HCT116 (cell line): Measurements from ENCODE around the gene MLLT3. TPM values are rescaled to one million over a fixed set of nuclear protein-coding genes. Genes with fewer than 3 reads are reported as not detected.
A peak's percentile ranks its signal among the peaks of the same experiment; 100 is the strongest.

Experiments
- ATAC-seq: fragments of 200-7000 bp; cut with Tn5 transposase; 2 replicates; pipeline ENCODE4 v1.9.1; 2020; ENCODE audit warnings: mild to moderate bottlenecking, moderate library complexity
- Bru-seq: library from RNA; stranded (reverse); fragments of 400-500 nt; gene quantifications from one replicate; lab custom pipeline; 2021; lab: Mats Ljungman, UMichigan
- BruChase-seq, 2 experiments: library from RNA; stranded (reverse); fragments of 400-500 nt; gene quantifications; one replicate each; lab custom pipeline; 2021; lab: Mats Ljungman, UMichigan
- BruUV-seq: library from RNA; stranded (reverse); fragments of 400-500 nt; replicated peaks from 2 replicates; lab custom pipeline; 2021; lab: Mats Ljungman, UMichigan
- CTCF ChIA-PET: fragments of 300-600 bp; sonication (Branson Sonifier 250); formaldehyde crosslinking; loops from one replicate; lab custom pipeline; 2021; ENCODE audit warnings: antibody characterized with exemption; lab: Charles Lee
- POLR2A ChIA-PET: fragments of 300-600, 350-600 bp; sonication (Branson Sonifier 250); formaldehyde crosslinking; loops from one replicate; lab custom pipeline; 2021; ENCODE audit warnings: antibody characterized with exemption; lab: Charles Lee
- RAD21 ChIA-PET, 2 experiments: fragments of 300-600 bp; sonication (Branson Sonifier 250); formaldehyde crosslinking; loops; one replicate each; lab custom pipeline; 2023; ENCODE audit warnings: low total read pairs in 2 of 2; ENCODE audit not compliant: uncharacterized antibody in 2 of 2, unreplicated experiment in 2 of 2, low non-redundant PET in 1 of 2; lab: Charles Lee
- DNase-seq: peaks from one replicate; pipeline ENCODE4 v3.0.0-alpha.2; 2010; ENCODE audit warnings: low read depth, low spot score
- H2AFZ ChIP-seq: fragments of 200-600 bp; shearing (Covaris generic), sonication (generic); 2 replicates; pipeline ENCODE4 v1.6.1; 2017; ENCODE audit warnings: low read depth, mixed run types, mixed read lengths, antibody characterized with exemption, low read length; ENCODE audit not compliant: poor library complexity, severe bottlenecking
- H3K27ac ChIP-seq: 2 replicates; pipeline ENCODE4 v1.5.1; 2012; ENCODE audit warnings: low read depth, low read length
- H3K27me3 ChIP-seq: fragments of 200-600 bp; sonication (generic); 2 replicates; pipeline ENCODE4 v1.6.1; 2016; ENCODE audit warnings: mixed run types, low read length, mixed read lengths; ENCODE audit not compliant: insufficient read depth
- H3K36me3 ChIP-seq, 2 experiments: fragments of 200-500 bp in 1 of 2; fragments of 200-600 bp in 1 of 2; sonication (Bioruptor generic) in 1 of 2; sonication (generic) in 1 of 2; 2 replicates each; pipeline versions ENCODE4 v1.5.1 to v1.6.1; 2014 to 2016; ENCODE audit warnings: low read length in 2 of 2, inconsistent platforms in 1 of 2, mixed read lengths in 1 of 2, mixed run types in 1 of 2; ENCODE audit not compliant: insufficient read depth in 2 of 2, control insufficient read depth in 1 of 2
- H3K4me1 ChIP-seq, 2 experiments: fragments of 200-600 bp in 1 of 2; sonication (generic) in 1 of 2; 2 replicates each; pipeline versions ENCODE4 v1.5.1 to v1.6.1; 2012 to 2017; ENCODE audit warnings: low read length in 2 of 2, inconsistent platforms in 1 of 2, mild to moderate bottlenecking in 1 of 2, mixed read lengths in 1 of 2, mixed run types in 1 of 2, moderate library complexity in 1 of 2; ENCODE audit not compliant: insufficient read depth in 2 of 2, control insufficient read depth in 1 of 2
- H3K4me2 ChIP-seq: fragments of 200-600 bp; sonication (generic); 2 replicates; pipeline ENCODE4 v1.6.1; 2017; ENCODE audit warnings: mixed run types, low read length, mixed read lengths
- H3K4me3 ChIP-seq, 2 experiments: fragments of 200-600 bp in 1 of 2; sonication (generic) in 1 of 2; replicated peaks in 1 of 2; 2 replicates each; pipeline ENCODE4 v1.5.1; 2011 to 2016; ENCODE audit warnings: low read length in 2 of 2, control low read depth in 1 of 2, low read depth in 1 of 2, mild to moderate bottlenecking in 1 of 2, mixed read lengths in 1 of 2, mixed run types in 1 of 2
- H3K79me2 ChIP-seq: fragments of 200-600 bp; sonication (generic); 2 replicates; pipeline ENCODE4 v1.6.1; 2017; ENCODE audit warnings: mild to moderate bottlenecking, mixed run types, low read length, moderate library complexity, mixed read lengths; ENCODE audit not compliant: insufficient read depth
- H3K9ac ChIP-seq: fragments of 200-600 bp; sonication (generic); 2 replicates; pipeline ENCODE4 v1.6.1; 2016; ENCODE audit warnings: low read length, mixed read lengths
- H3K9me2 ChIP-seq: fragments of 200-600 bp; sonication (generic), shearing (Covaris generic); 2 replicates; pipeline ENCODE4 v1.6.1; 2017; ENCODE audit warnings: mixed run types, mild to moderate bottlenecking, moderate library complexity; ENCODE audit not compliant: insufficient read depth
- H3K9me3 ChIP-seq, 2 experiments: fragments of 200-500 bp in 1 of 2; fragments of 200-600 bp in 1 of 2; sonication (Bioruptor generic) in 1 of 2; sonication (generic) in 1 of 2; 2 replicates each; pipeline ENCODE4 v1.6.1; 2014 to 2017; ENCODE audit warnings: low read length in 2 of 2, mixed read lengths in 2 of 2, inconsistent platforms in 1 of 2, low read depth in 1 of 2, mild to moderate bottlenecking in 1 of 2, mixed run types in 1 of 2, moderate library complexity in 1 of 2; ENCODE audit not compliant: control insufficient read depth in 1 of 2, insufficient read depth in 1 of 2
- H4K20me1 ChIP-seq: fragments of 200-600 bp; sonication (generic), shearing (Covaris generic); 2 replicates; pipeline ENCODE4 v1.6.1; 2017; ENCODE audit warnings: mixed run types, mild to moderate bottlenecking, moderate library complexity; ENCODE audit not compliant: insufficient read depth
- EGR1 ChIP-seq: IDR thresholded peaks from 2 replicates; pipeline ENCODE4 v1.6.1; 2012; ENCODE audit warnings: low read depth
- JUND ChIP-seq: IDR thresholded peaks from 2 replicates; pipeline ENCODE4 v1.6.1; 2012
- MAX ChIP-seq: IDR thresholded peaks from 2 replicates; pipeline ENCODE4 v1.6.1; 2012
- POLR2A ChIP-seq: IDR thresholded peaks from 2 replicates; pipeline ENCODE4 v1.7.0; 2011; ENCODE audit warnings: borderline replicate concordance; ENCODE audit not compliant: insufficient read depth, insufficient read length; ENCODE audit errors: extremely low read depth
- SP1 ChIP-seq: IDR thresholded peaks from 2 replicates; pipeline ENCODE4 v1.6.1; 2012; ENCODE audit warnings: low read depth
- TCF7L2 ChIP-seq: IDR thresholded peaks from 2 replicates; pipeline ENCODE4 v1.7.0; 2011; ENCODE audit warnings: borderline replicate concordance, inconsistent platforms; ENCODE audit not compliant: insufficient read depth, insufficient read length; ENCODE audit errors: extremely low read depth
- ZNF274 ChIP-seq: fragments of 200-500 bp; sonication (Bioruptor generic); IDR thresholded peaks from 2 replicates; pipeline ENCODE4 v1.6.1; 2014; ENCODE audit warnings: mild to moderate bottlenecking, low read depth, low read length, inconsistent platforms
- intact Hi-C: fragments of 100-400 bp; cut with micrococcal nuclease; formaldehyde crosslinking; loops from 2 replicates; pipeline ENCODE4 v1.10.0; 2022
- long read RNA-seq: library from polyadenylated mRNA; unstranded; transcript quantifications from one replicate; pipeline ENCODE4 v2.0.0, GENCODE V29; 2021; ENCODE audit not compliant: unreplicated experiment
- polyA plus RNA-seq: library from polyadenylated mRNA; unstranded; fragments of >200 nt; gene quantifications from 2 replicates; pipeline ENCODE4 v1.2.1, GENCODE V29; 2012; ENCODE audit warnings: missing spikeins
- total RNA-seq: library from RNA; stranded (reverse); gene quantifications from one replicate; pipeline ENCODE4 v1.2.1, GENCODE V29; 2021; ENCODE audit not compliant: unreplicated experiment

Gene MLLT3
- total RNA-seq (4.3 TPM), Bru-seq, nascent RNA (percentile 41 among the genes with signal in this experiment), BruChase-seq, experiment 1, labeled RNA remaining after a 6-hour chase (percentile 25 among the genes with signal in this experiment), BruChase-seq, experiment 2, labeled RNA remaining after a 2-hour chase (percentile 37 among the genes with signal in this experiment)
- polyA plus RNA-seq = 2.4 and 3.5 TPM in 2 replicates
- long read RNA-seq, full-length matches to known transcripts = 1 of 3 reads
- long read RNA-seq, partial matches to known transcripts = 2 of 3 reads
- long read RNA-seq, other reads (novel, unspliced or antisense) = 0 of 3 reads

DNA sequence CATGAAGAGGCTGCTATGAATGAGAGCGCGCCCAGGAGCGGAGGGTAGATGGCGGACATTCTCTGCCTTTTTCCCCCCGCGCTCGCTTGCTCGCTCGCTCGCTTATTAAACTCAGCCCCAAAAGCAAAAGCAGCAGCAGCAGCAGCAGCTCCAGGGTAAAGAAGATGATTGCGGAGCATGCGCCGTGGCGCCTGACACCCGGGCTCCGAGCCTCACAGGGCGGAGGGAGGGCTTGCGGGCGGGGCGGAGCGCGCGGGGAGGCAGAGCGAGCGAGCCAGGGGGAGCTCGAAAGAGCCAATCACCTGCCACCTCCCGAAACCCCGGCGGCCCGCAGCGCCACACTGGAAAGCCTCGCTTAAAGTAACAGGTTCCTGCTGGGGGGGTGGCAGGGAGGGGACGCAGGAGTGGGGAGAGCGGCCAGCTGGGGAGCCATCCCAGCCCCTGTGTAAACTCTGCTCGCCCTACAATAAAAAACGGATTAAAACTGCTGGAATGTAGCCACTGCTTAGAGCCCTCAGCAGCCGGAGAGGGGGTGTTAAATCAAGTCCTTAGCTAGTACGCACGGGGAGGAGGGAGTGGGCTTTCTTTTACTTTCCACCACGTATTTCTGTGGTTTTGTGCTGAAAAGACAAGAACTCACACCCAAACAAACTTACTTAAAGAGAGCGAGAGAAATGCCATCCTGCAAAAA is at the start of gene MLLT3:
Gene MLLT3, minus strand, starts transcription at position 170 of the 691 bp plus-strand sequence.
- DNase-seq (peak; percentile 84), ATAC-seq (peak; percentile 88)
- BruUV-seq = no TSS peak
- Histone ChIP-seq H3K9ac (peak within 1 kb of the TSS; percentile 44), H3K9me3 (no peaks in the 10 kb centered on the region), H3K27ac (peak within 1 kb of the TSS; percentile 66), H3K4me1 (peaks cover 0 to 23% of the 10 kb centered on the region in 2 experiments; a peak in 2 of 4 replicates), H3K4me2 (peak within 1 kb of the TSS; percentile 95), H3K79me2 (no peaks in the 10 kb centered on the region), H4K20me1 (no peaks in the 10 kb centered on the region), H3K36me3 (no peaks in the 10 kb centered on the region), H2AFZ (peak within 1 kb of the TSS; percentile 86), H3K4me3 (peak within 1 kb of the TSS; percentile 52 to 75), H3K9me2 (no peaks in the 10 kb centered on the region), H3K27me3 (peaks cover 10% of the 10 kb centered on the region; the same call in 1 of the 2 replicates)
- TF ChIP-seq MAX = 0 out of 2 replicates have a peak, but pooled peaks have one; percentile 42
- peak; percentile 24 for TF ChIP-seq POLR2A
- TF ChIP-seq TCF7L2 = peak; percentile 15
- no peak for TF ChIP-seq SP1
- no peak for TF ChIP-seq JUND
- no peak for TF ChIP-seq ZNF274
- TF ChIP-seq EGR1 = no peak
- ChIA-PET POLR2A (interaction anchor here (0.7 to 1.5 kb wide), 5 partner anchors 18 to 262 kb away, joined by 3 to 5 read pairs (median 3); partner anchors contain the start of gene FOCAD), RAD21 (interaction anchor here (0.6 to 1.6 kb wide), 3 partner anchors 58 to 319 kb away, joined by 3 to 6 read pairs (median 4); no protein-coding TSS in a partner anchor), CTCF (interaction anchor here (1.0 to 5.4 kb wide), 6 partner anchors 10 to 488 kb away, joined by 3 to 32 read pairs (median 6); no protein-coding TSS in a partner anchor)
- intact Hi-C loops = loop anchor here (2.0 to 5.0 kb wide), 3 partner anchors 265 to 698 kb away; no protein-coding TSS in a partner anchor
